ENCODE results near the gene CFAP100.

Gene CFAP100

GRCh38 chr3:126454025-126454424 is 59.3 kb downstream of the CFAP100 start:
- POLR2A ChIA-PET: no interaction called here
- H3K4me3 ChIP-seq (ENCODE audit: low read depth, low read length): no peak overlapping the region
- no peak overlapping the region for H3K27ac ChIP-seq (ENCODE audit: extremely low read depth, low read depth, low read length)
- no peaks in the 10 kb centered on the region for H3K4me1 ChIP-seq (ENCODE audit: control insufficient read depth, insufficient read depth, low read length)
- H3K36me3 ChIP-seq (ENCODE audit: control insufficient read depth in 2 of 2, insufficient read depth in 1 of 2, low read length in 2 of 2): peaks cover 10 to 91% of the 10 kb centered on the region in 2 experiments; a peak in 2 of 3 replicates
- no peaks in the 10 kb centered on the region for H3K9me3 ChIP-seq (ENCODE audit: control insufficient read depth, insufficient read depth, low read depth, low read length)
- CTCF ChIA-PET: no interaction called here
- TF ChIP-seq, protein P1, sequence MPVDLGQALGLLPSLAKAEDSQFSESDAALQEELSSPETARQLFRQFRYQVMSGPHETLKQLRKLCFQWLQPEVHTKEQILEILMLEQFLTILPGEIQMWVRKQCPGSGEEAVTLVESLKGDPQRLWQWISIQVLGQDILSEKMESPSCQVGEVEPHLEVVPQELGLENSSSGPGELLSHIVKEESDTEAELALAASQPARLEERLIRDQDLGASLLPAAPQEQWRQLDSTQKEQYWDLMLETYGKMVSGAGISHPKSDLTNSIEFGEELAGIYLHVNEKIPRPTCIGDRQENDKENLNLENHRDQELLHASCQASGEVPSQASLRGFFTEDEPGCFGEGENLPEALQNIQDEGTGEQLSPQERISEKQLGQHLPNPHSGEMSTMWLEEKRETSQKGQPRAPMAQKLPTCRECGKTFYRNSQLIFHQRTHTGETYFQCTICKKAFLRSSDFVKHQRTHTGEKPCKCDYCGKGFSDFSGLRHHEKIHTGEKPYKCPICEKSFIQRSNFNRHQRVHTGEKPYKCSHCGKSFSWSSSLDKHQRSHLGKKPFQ (tag by site-specific recombination; IDR thresholded peaks at IDR 0.05): no peak
- TF ChIP-seq, protein P2, sequence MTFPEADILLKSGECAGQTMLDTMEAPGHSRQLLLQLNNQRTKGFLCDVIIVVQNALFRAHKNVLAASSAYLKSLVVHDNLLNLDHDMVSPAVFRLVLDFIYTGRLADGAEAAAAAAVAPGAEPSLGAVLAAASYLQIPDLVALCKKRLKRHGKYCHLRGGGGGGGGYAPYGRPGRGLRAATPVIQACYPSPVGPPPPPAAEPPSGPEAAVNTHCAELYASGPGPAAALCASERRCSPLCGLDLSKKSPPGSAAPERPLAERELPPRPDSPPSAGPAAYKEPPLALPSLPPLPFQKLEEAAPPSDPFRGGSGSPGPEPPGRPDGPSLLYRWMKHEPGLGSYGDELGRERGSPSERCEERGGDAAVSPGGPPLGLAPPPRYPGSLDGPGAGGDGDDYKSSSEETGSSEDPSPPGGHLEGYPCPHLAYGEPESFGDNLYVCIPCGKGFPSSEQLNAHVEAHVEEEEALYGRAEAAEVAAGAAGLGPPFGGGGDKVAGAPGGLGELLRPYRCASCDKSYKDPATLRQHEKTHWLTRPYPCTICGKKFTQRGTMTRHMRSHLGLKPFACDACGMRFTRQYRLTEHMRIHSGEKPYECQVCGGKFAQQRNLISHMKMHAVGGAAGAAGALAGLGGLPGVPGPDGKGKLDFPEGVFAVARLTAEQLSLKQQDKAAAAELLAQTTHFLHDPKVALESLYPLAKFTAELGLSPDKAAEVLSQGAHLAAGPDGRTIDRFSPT (tag by site-specific recombination; IDR thresholded peaks at IDR 0.05): no peak

GRCh38 chr3:126454437-126455198 is 59.9 kb downstream of the CFAP100 start:
- no peak for TF ChIP-seq ZNF654 (tag by site-specific recombination; IDR thresholded peaks at IDR 0.05; ENCODE audit: low read depth)
- TF ChIP-seq ZBTB17 (tag by site-specific recombination; IDR thresholded peaks at IDR 0.05): no peak
- TF ChIP-seq ZNF211 (tag by site-specific recombination; IDR thresholded peaks at IDR 0.05; ENCODE audit: low read depth): no peak
- TF ChIP-seq ZNF677 (tag by site-specific recombination; IDR thresholded peaks at IDR 0.05): no peak
- no peak for TF ChIP-seq ZNF157 (tag by site-specific recombination; IDR thresholded peaks at IDR 0.05)
- TF ChIP-seq, protein P1 (tag by site-specific recombination; IDR thresholded peaks at IDR 0.05): no peak
- no peak for TF ChIP-seq ZNF664 (tag by site-specific recombination; IDR thresholded peaks at IDR 0.05)
- no peak for TF ChIP-seq ZXDB (tag by site-specific recombination; IDR thresholded peaks at IDR 0.05)
- TF ChIP-seq, protein P3, sequence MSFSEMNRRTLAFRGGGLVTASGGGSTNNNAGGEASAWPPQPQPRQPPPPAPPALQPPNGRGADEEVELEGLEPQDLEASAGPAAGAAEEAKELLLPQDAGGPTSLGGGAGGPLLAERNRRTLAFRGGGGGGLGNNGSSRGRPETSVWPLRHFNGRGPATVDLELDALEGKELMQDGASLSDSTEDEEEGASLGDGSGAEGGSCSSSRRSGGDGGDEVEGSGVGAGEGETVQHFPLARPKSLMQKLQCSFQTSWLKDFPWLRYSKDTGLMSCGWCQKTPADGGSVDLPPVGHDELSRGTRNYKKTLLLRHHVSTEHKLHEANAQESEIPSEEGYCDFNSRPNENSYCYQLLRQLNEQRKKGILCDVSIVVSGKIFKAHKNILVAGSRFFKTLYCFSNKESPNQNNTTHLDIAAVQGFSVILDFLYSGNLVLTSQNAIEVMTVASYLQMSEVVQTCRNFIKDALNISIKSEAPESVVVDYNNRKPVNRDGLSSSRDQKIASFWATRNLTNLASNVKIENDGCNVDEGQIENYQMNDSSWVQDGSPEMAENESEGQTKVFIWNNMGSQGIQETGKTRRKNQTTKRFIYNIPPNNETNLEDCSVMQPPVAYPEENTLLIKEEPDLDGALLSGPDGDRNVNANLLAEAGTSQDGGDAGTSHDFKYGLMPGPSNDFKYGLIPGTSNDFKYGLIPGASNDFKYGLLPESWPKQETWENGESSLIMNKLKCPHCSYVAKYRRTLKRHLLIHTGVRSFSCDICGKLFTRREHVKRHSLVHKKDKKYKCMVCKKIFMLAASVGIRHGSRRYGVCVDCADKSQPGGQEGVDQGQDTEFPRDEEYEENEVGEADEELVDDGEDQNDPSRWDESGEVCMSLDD (tag by site-specific recombination; IDR thresholded peaks at IDR 0.05): no peak
- TF ChIP-seq, protein P4, sequence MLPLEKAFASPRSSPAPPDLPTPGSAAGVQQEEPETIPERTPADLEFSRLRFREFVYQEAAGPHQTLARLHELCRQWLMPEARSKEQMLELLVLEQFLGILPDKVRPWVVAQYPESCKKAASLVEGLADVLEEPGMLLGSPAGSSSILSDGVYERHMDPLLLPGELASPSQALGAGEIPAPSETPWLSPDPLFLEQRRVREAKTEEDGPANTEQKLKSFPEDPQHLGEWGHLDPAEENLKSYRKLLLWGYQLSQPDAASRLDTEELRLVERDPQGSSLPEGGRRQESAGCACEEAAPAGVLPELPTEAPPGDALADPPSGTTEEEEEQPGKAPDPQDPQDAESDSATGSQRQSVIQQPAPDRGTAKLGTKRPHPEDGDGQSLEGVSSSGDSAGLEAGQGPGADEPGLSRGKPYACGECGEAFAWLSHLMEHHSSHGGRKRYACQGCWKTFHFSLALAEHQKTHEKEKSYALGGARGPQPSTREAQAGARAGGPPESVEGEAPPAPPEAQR (tag by site-specific recombination; IDR thresholded peaks at IDR 0.05): no peak
- TF ChIP-seq ZEB2 (tag by site-specific recombination; IDR thresholded peaks at IDR 0.05): no peak
- TF ChIP-seq TRIM28 (IDR thresholded peaks at IDR 0.05; ENCODE audit: borderline replicate concordance, low read length): no peak
- TF ChIP-seq ZBTB11 (tag by site-specific recombination; conservative IDR thresholded peaks at IDR 0.05; ENCODE audit: low read depth): no peak
- TF ChIP-seq, protein P5, sequence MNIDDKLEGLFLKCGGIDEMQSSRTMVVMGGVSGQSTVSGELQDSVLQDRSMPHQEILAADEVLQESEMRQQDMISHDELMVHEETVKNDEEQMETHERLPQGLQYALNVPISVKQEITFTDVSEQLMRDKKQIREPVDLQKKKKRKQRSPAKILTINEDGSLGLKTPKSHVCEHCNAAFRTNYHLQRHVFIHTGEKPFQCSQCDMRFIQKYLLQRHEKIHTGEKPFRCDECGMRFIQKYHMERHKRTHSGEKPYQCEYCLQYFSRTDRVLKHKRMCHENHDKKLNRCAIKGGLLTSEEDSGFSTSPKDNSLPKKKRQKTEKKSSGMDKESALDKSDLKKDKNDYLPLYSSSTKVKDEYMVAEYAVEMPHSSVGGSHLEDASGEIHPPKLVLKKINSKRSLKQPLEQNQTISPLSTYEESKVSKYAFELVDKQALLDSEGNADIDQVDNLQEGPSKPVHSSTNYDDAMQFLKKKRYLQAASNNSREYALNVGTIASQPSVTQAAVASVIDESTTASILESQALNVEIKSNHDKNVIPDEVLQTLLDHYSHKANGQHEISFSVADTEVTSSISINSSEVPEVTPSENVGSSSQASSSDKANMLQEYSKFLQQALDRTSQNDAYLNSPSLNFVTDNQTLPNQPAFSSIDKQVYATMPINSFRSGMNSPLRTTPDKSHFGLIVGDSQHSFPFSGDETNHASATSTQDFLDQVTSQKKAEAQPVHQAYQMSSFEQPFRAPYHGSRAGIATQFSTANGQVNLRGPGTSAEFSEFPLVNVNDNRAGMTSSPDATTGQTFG (tag by site-specific recombination; IDR thresholded peaks at IDR 0.05; ENCODE audit: borderline replicate concordance): no peak
- TF ChIP-seq ZNF175 (tag by site-specific recombination; IDR thresholded peaks at IDR 0.05): no peak
- H3K36me3 ChIP-seq (ENCODE audit: control insufficient read depth in 2 of 2, insufficient read depth in 1 of 2, low read length in 2 of 2): peaks cover 10 to 92% of the 10 kb centered on the region in 2 experiments
- H3K9me3 ChIP-seq (ENCODE audit: control insufficient read depth, insufficient read depth, low read depth, low read length): no peaks in the 10 kb centered on the region
- H3K4me3 ChIP-seq (ENCODE audit: low read depth, low read length): no peak overlapping the region
- ChIA-PET POLR2A (interaction anchor here (0.5 kb wide), 1 partner anchor 13 kb away, joined by 3 read pairs; no protein-coding TSS in a partner anchor), CTCF (interaction anchor here (0.8 kb wide), 1 partner anchor 9 kb away, joined by 5 read pairs; no protein-coding TSS in a partner anchor)
- no peaks in the 10 kb centered on the region for H3K4me1 ChIP-seq (ENCODE audit: control insufficient read depth, insufficient read depth, low read length)
- H3K27ac ChIP-seq (ENCODE audit: extremely low read depth, low read depth, low read length): no peak overlapping the region
